Measurements from ENCODE around the gene WDFY4. TPM values are rescaled to one million over a fixed set of nuclear protein-coding genes. Genes with fewer than 3 reads are reported as not detected.

Gene WDFY4
- polyA plus RNA-seq, 1 donor from 2014 or later: not detected

- Histone ChIP-seq H3K9me2 (ENCODE audit: insufficient read depth, low read length) (no peaks in the 10 kb centered on the region), H3K4me2 (ENCODE audit: low read length) (no peak overlapping the region), H3K4me3 (ENCODE audit: low read length) (no peak overlapping the region), H3K9ac (ENCODE audit: low read length) (no peak overlapping the region), H2AFZ (ENCODE audit: low read depth, low read length) (no peak overlapping the region), H3K79me2 (replicated peaks; ENCODE audit: insufficient read depth, low read length) (no peaks in the 10 kb centered on the region), H4K20me1 (ENCODE audit: insufficient read depth) (no peaks in the 10 kb centered on the region), H3K27ac (ENCODE audit: low read length) (no peak overlapping the region), H3K27me3 (ENCODE audit: insufficient read depth, low read depth, low read length) (no peaks in the 10 kb centered on the region), H3K9me3 (ENCODE audit: low read length) (no peaks in the 10 kb centered on the region), H3K36me3 (ENCODE audit: insufficient read depth, low read length) (no peaks in the 10 kb centered on the region), H3F3A (ENCODE audit: insufficient read depth, low read length, poor library complexity, severe bottlenecking) (no peaks in the 10 kb centered on the region)
- TF ChIP-seq TAF1 (IDR thresholded peaks at IDR 0.05; ENCODE audit: low read depth): no peak
- TF ChIP-seq EZH2 (IDR thresholded peaks at IDR 0.05; ENCODE audit: borderline replicate concordance, insufficient read depth, low read length, poor library complexity, severe bottlenecking): no peak
- TF ChIP-seq MXI1 (conservative IDR thresholded peaks at IDR 0.05; ENCODE audit: poor library complexity, severe bottlenecking): no peak
- TF ChIP-seq EP300 (conservative IDR thresholded peaks at IDR 0.05; ENCODE audit: poor library complexity, severe bottlenecking): no peak
- TF ChIP-seq RAD21 (conservative IDR thresholded peaks at IDR 0.05): no peak
- TF ChIP-seq CTCF (IDR thresholded peaks at IDR 0.05; ENCODE audit: poor library complexity, severe bottlenecking): no peak
These were observed 193.4 kb downstream of the WDFY4 start for GRCh38 chr10:48878091-48878490.

GRCh38 chr10:48879451-48879850, 194.8 kb downstream of the WDFY4 start:
- no peak overlapping the region for H3K4me2 ChIP-seq (ENCODE audit: low read length)
- H2AFZ ChIP-seq (ENCODE audit: low read depth, low read length): no peak overlapping the region
- no peak overlapping the region for H3K4me3 ChIP-seq (ENCODE audit: low read length)
- H3K27me3 ChIP-seq (ENCODE audit: insufficient read depth, low read depth, low read length): no peaks in the 10 kb centered on the region
- no peak overlapping the region for H3K27ac ChIP-seq (ENCODE audit: low read length)
- H4K20me1 ChIP-seq (ENCODE audit: insufficient read depth): no peaks in the 10 kb centered on the region
- no peak for TF ChIP-seq POLR2AphosphoS5 (IDR thresholded peaks at IDR 0.05)
- TF ChIP-seq EP300 (conservative IDR thresholded peaks at IDR 0.05; ENCODE audit: poor library complexity, severe bottlenecking): no peak
- TF ChIP-seq EZH2 (IDR thresholded peaks at IDR 0.05; ENCODE audit: borderline replicate concordance, insufficient read depth, low read length, poor library complexity, severe bottlenecking): no peak
- no peak for TF ChIP-seq RAD21 (conservative IDR thresholded peaks at IDR 0.05)
- no peaks in the 10 kb centered on the region for H3K9me3 ChIP-seq (ENCODE audit: low read length)
- H3K79me2 ChIP-seq (replicated peaks; ENCODE audit: insufficient read depth, low read length): no peaks in the 10 kb centered on the region
- H3K9me2 ChIP-seq (ENCODE audit: insufficient read depth, low read length): no peaks in the 10 kb centered on the region
- no peaks in the 10 kb centered on the region for H3F3A ChIP-seq (ENCODE audit: insufficient read depth, low read length, poor library complexity, severe bottlenecking)
- H3K9ac ChIP-seq (ENCODE audit: low read length): no peak overlapping the region
- no peaks in the 10 kb centered on the region for H3K36me3 ChIP-seq (ENCODE audit: insufficient read depth, low read length)

GRCh38 chr10:48880016-48880705, 195.5 kb downstream of the WDFY4 start:
- no peaks in the 10 kb centered on the region for H3K36me3 ChIP-seq (ENCODE audit: insufficient read depth, low read length)
- H3K27me3 ChIP-seq (ENCODE audit: insufficient read depth, low read depth, low read length): no peaks in the 10 kb centered on the region
- no peak overlapping the region for H3K27ac ChIP-seq (ENCODE audit: low read length)
- H3F3A ChIP-seq (ENCODE audit: insufficient read depth, low read length, poor library complexity, severe bottlenecking): no peaks in the 10 kb centered on the region
- no peaks in the 10 kb centered on the region for H3K9me3 ChIP-seq (ENCODE audit: low read length)
- no peaks in the 10 kb centered on the region for H4K20me1 ChIP-seq (ENCODE audit: insufficient read depth)
- no peaks in the 10 kb centered on the region for H3K79me2 ChIP-seq (replicated peaks; ENCODE audit: insufficient read depth, low read length)
- no peaks in the 10 kb centered on the region for H3K9me2 ChIP-seq (ENCODE audit: insufficient read depth, low read length)
- no peak overlapping the region for H3K4me2 ChIP-seq (ENCODE audit: low read length)
- no peak overlapping the region for H2AFZ ChIP-seq (ENCODE audit: low read depth, low read length)
- TF ChIP-seq EP300 (conservative IDR thresholded peaks at IDR 0.05; ENCODE audit: poor library complexity, severe bottlenecking): peak; percentile 44
- no peak for TF ChIP-seq RAD21 (conservative IDR thresholded peaks at IDR 0.05)
- H3K4me3 ChIP-seq (ENCODE audit: low read length): no peak overlapping the region
- no peak overlapping the region for H3K9ac ChIP-seq (ENCODE audit: low read length)
